Tibial nerve (tissue), 3 donors: ENCODE measurements around the gene SOWAHC.

Experiments used
- POLR2A ChIP-seq, 2 donors: fragments of 450-650 bp; IDR thresholded peaks; one replicate each; pipeline ENCODE4 v1.6.1; 2017; ENCODE audit warnings: antibody characterized with exemption in 2 of 2, mild to moderate bottlenecking in 2 of 2, moderate library complexity in 2 of 2
- TF ChIP-seq, protein P1 (sequence below), 5 experiments: fragments of 200-600 bp in 3 of 5; fragments of 450-650 bp in 2 of 5; sonication (generic) in 3 of 5; IDR thresholded peaks; one replicate each; pipeline ENCODE4 v1.5.1; 2016 to 2019; ENCODE audit warnings: antibody characterized with exemption in 5 of 5, mild to moderate bottlenecking in 3 of 5, moderate library complexity in 2 of 5

DNA sequence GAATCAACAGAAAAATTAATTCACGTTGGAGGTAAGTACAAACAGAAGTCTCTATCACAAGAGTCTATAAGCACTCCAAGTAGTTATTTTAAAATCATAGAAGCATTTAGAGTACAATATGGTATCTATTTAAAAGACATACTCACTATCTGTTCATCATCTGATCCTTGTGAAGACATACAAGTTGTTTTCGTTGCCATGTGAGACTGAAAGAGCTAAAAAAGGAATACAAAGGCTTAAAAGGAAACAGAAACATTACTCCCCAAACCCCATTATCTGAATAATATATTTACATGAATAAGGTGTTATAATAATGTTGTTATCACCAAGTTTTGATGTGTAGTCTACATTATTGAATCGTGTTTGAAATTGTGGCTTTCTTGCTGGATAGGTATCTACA is 21.3 kb upstream of the SOWAHC start:
- TF ChIP-seq POLR2A (IDR thresholded peaks at IDR 0.05): no peak
- TF ChIP-seq, protein P1, sequence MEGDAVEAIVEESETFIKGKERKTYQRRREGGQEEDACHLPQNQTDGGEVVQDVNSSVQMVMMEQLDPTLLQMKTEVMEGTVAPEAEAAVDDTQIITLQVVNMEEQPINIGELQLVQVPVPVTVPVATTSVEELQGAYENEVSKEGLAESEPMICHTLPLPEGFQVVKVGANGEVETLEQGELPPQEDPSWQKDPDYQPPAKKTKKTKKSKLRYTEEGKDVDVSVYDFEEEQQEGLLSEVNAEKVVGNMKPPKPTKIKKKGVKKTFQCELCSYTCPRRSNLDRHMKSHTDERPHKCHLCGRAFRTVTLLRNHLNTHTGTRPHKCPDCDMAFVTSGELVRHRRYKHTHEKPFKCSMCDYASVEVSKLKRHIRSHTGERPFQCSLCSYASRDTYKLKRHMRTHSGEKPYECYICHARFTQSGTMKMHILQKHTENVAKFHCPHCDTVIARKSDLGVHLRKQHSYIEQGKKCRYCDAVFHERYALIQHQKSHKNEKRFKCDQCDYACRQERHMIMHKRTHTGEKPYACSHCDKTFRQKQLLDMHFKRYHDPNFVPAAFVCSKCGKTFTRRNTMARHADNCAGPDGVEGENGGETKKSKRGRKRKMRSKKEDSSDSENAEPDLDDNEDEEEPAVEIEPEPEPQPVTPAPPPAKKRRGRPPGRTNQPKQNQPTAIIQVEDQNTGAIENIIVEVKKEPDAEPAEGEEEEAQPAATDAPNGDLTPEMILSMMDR (IDR thresholded peaks at IDR 0.05): no peak
